ENCODE results near the gene MIOX.

Gene MIOX

GRCh38 chr22:50455201-50455600 lies 31.5 kb upstream of the MIOX start:
- no peak for DNase-seq

GRCh38 chr22:50456026-50456425 lies 30.6 kb upstream of the MIOX start:
- DNase-seq = no peak

- no peak for DNase-seq
Measured at GRCh38 chr22:50456466-50457234, 30.0 kb upstream of the MIOX start.

- DNase-seq = no peak
Measured at GRCh38 chr22:50459016-50459415, 27.6 kb upstream of the MIOX start.

- DNase-seq = no peak
Measured at GRCh38 chr22:50459496-50460140, 27.0 kb upstream of the MIOX start.

GRCh38 chr22:50460938-50461337 lies 25.7 kb upstream of the MIOX start:
- DNase-seq = no peak

GRCh38 chr22:50461536-50461935 lies 25.1 kb upstream of the MIOX start:
- DNase-seq = no peak

GRCh38 chr22:50461979-50462540 lies 24.6 kb upstream of the MIOX start:
- DNase-seq = no peak

GRCh38 chr22:50463188-50463900 lies 23.3 kb upstream of the MIOX start:
- no peak for DNase-seq

- no peak for DNase-seq
Measured at GRCh38 chr22:50464451-50464850, 22.2 kb upstream of the MIOX start.

GRCh38 chr22:50465066-50465930 lies 21.4 kb upstream of the MIOX start:
- no peak for DNase-seq

- DNase-seq = no peak
Measured at GRCh38 chr22:50467341-50467740, 19.3 kb upstream of the MIOX start.

- no peak for DNase-seq
Measured at GRCh38 chr22:50467773-50468440, 18.8 kb upstream of the MIOX start.

- DNase-seq = no peak
Measured at GRCh38 chr22:50468626-50469025, 18.0 kb upstream of the MIOX start.

GRCh38 chr22:50469377-50470305 lies 17.0 kb upstream of the MIOX start:
- DNase-seq = peak; percentile 94

GRCh38 chr22:50470491-50470890 lies 16.2 kb upstream of the MIOX start:
- no peak for DNase-seq

GRCh38 chr22:50471197-50471847 lies 15.3 kb upstream of the MIOX start:
- DNase-seq = no peak

- DNase-seq = no peak
Measured at GRCh38 chr22:50471962-50472361, 14.7 kb upstream of the MIOX start.

GRCh38 chr22:50473088-50473487 lies 13.6 kb upstream of the MIOX start:
- DNase-seq = peak; percentile 59
